GM23248 (cell line): ENCODE results near the gene ANKFN1. TPM values are rescaled to one million over a fixed set of nuclear protein-coding genes. Genes with fewer than 3 reads are reported as not detected.

Experiments used
- DNase-seq: peaks from one replicate; pipeline ENCODE4 v3.0.0-alpha.2; 2015
- H2AFZ ChIP-seq: fragments of 200-600 bp; sonication (generic); 2 replicates; pipeline ENCODE4 v1.6.1; 2016; ENCODE audit warnings: antibody characterized with exemption
- H3F3A ChIP-seq: fragments of 200-600 bp; sonication (generic); 2 replicates; pipeline ENCODE4 v1.6.1; 2016; ENCODE audit warnings: mild to moderate bottlenecking, antibody characterized with exemption, mixed run types; ENCODE audit not compliant: insufficient read depth
- H3K27ac ChIP-seq: fragments of 200-600 bp; sonication (generic); 2 replicates; pipeline ENCODE4 v1.5.1; 2016; ENCODE audit warnings: mild to moderate bottlenecking
- H3K27me3 ChIP-seq: fragments of 200-600 bp; sonication (generic); replicated peaks from 2 replicates; pipeline ENCODE4 v1.6.1; 2016; ENCODE audit warnings: mild to moderate bottlenecking; ENCODE audit not compliant: insufficient read depth
- H3K36me3 ChIP-seq: fragments of 200-600 bp; sonication (generic); 2 replicates; pipeline ENCODE4 v1.6.1; 2016; ENCODE audit warnings: low read depth, mild to moderate bottlenecking
- H3K4me1 ChIP-seq: fragments of 200-600 bp; sonication (generic); 2 replicates; pipeline ENCODE4 v1.6.1; 2016; ENCODE audit warnings: mild to moderate bottlenecking; ENCODE audit not compliant: insufficient read depth
- H3K4me2 ChIP-seq: fragments of 200-600 bp; sonication (generic); one replicate; pipeline ENCODE4 v1.6.1; 2016; ENCODE audit warnings: mild to moderate bottlenecking; ENCODE audit not compliant: unreplicated experiment
- H3K4me3 ChIP-seq: fragments of 200-600 bp; sonication (generic); 2 replicates; pipeline ENCODE4 v1.5.1; 2016; ENCODE audit warnings: mild to moderate bottlenecking
- H3K79me2 ChIP-seq: fragments of 200-600 bp; sonication (generic); 2 replicates; pipeline ENCODE4 v1.6.1; 2016; ENCODE audit warnings: mild to moderate bottlenecking; ENCODE audit not compliant: insufficient read depth
- H3K9ac ChIP-seq: fragments of 200-600 bp; sonication (generic); 2 replicates; pipeline ENCODE4 v1.6.1; 2016; ENCODE audit warnings: mild to moderate bottlenecking
- H3K9me2 ChIP-seq: fragments of 200-600 bp; sonication (generic); 2 replicates; pipeline ENCODE4 v1.6.1; 2016; ENCODE audit warnings: mixed run types, mild to moderate bottlenecking, moderate library complexity; ENCODE audit not compliant: insufficient read depth
- H3K9me3 ChIP-seq: fragments of 200-600 bp; sonication (generic); one replicate; pipeline ENCODE4 v1.6.1; 2017; ENCODE audit warnings: low read depth
- H4K20me1 ChIP-seq: fragments of 200-600 bp; sonication (generic); 2 replicates; pipeline ENCODE4 v1.6.0; 2016; ENCODE audit not compliant: insufficient read depth
- EZH2 ChIP-seq: fragments of 200-600 bp; sonication (generic); IDR thresholded peaks from 2 replicates; pipeline ENCODE4 v1.6.1; 2018; ENCODE audit warnings: antibody characterized with exemption, mild to moderate bottlenecking; ENCODE audit not compliant: insufficient read depth, poor library complexity, severe bottlenecking
- EZH2phosphoT487 ChIP-seq: fragments of 200-600 bp; sonication (generic); IDR thresholded peaks from 2 replicates; pipeline ENCODE4 v1.6.1; 2018; ENCODE audit warnings: antibody characterized with exemption, moderate library complexity, mild to moderate bottlenecking, low read depth; ENCODE audit not compliant: insufficient read depth
- whole genome bisulfite sequencing, 2 experiments: methylation state at CpG; one replicate each; pipeline ENCODE4 v1.1.6; 2015 to 2017; ENCODE audit warnings: low lambda C conversion rate in 2 of 2, low coverage in 1 of 2; ENCODE audit errors: missing lambda C conversion rate in 2 of 2; 5-methylcytosine and 5-hydroxymethylcytosine counted together
- in situ Hi-C: fragments of 300-500 bp; cut with MboI; formaldehyde crosslinking; loops from 2 replicates; pipeline ENCODE4 v1.15.0; 2020
- polyA plus RNA-seq: library from polyadenylated mRNA; unstranded; fragments of >200 nt; fragmentation: Nextera tagmentation; extraction: Ambion mirVana; gene quantifications from 2 replicates; pipeline ENCODE4 v1.2.1, GENCODE V29; 2016
- total RNA-seq: library from RNA; depleted of rRNA; stranded (reverse); fragments of >200 nt; shearing (Covaris generic); gene quantifications from 2 replicates; pipeline ENCODE4 v1.2.3, GENCODE V29; 2014

ANKFN1 gene
- total and polyA plus RNA-seq, 2 experiments from 2014 or later: 0.54 to 0.64 TPM

DNA sequence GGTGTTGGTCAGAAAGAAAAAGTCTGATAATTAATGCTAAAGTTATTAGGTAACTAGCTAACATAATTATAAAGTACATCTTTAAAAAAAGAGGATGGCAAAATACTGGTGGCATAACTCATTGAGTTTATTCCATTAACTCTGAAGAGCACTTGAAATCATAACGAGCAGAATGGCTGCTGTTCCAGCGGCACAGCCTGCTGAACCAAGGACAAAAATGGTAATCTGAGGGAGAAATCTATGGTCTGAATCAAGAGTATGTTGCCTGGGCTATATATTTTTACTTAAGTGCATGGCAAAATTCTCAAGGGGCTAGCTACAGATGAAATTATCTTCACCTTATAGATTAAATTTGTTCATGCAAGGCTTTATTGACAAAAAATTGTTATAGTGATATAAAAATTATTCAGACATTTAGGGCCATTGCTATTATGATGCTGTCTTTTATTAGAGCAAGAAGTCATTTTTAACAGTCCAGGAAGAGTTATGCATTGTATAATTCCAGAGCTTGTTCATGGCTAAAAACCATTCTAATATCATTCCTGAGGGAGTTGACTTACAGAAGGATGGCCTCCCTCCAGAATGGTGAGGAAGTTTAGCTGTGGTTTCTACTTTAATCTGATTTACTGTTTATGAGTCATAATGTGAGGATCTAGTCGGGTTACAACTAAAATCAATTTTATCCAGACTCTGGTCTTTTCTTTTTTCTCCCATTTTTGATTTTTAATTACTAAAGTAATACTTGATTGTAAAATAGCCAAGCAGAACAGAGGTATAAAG is 41.4 kb upstream of the ANKFN1 start:
- DNase-seq: peak; percentile 82
- Histone ChIP-seq H4K20me1 (no peaks in the 10 kb centered on the region), H3K9ac (no peak overlapping the region), H3K27ac (no peak overlapping the region), H2AFZ (no peak overlapping the region), H3F3A (peaks cover 7% of the 10 kb centered on the region; the same call in 1 of the 2 replicates), H3K9me2 (no peaks in the 10 kb centered on the region), H3K9me3 (no peaks in the 10 kb centered on the region), H3K36me3 (no peaks in the 10 kb centered on the region), H3K4me2 (no peak overlapping the region), H3K4me3 (no peak overlapping the region), H3K27me3 (peaks cover 27% of the 10 kb centered on the region), H3K4me1 (peaks cover 10% of the 10 kb centered on the region), H3K79me2 (no peaks in the 10 kb centered on the region)
- WGBS, 2 experiments: 52 to 53% methylated on average over 3 of the region's 3 CpGs
- TF ChIP-seq EZH2 (no peak), EZH2phosphoT487 (peak; percentile 89)
- in situ Hi-C loops: no loop called here

DNA sequence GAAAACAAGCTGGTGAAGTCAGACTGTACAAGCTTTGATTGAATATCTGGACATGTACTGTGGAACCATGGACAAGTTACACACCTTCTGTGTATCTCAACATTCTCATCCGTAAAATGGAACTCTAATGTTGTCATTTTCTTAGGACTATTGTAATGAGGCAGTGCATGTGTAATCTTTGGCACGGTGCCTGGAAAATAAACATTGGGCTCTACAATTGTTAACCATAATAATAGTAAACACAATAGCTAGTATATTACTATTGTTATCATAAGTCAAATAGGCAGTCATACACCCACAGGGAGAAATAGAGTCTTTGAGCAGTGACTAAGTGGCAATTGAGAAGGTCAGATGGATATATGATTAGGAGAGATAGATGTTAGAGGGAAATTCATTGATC is 39.8 kb upstream of the ANKFN1 start:
- in situ Hi-C loops: no loop called here
- no peaks in the 10 kb centered on the region for H3K9me2 ChIP-seq
- H4K20me1 ChIP-seq: no peaks in the 10 kb centered on the region
- H3F3A ChIP-seq: peaks cover 7% of the 10 kb centered on the region; the same call in 1 of the 2 replicates
- no peak for DNase-seq
- H3K27me3 ChIP-seq: peaks cover 18% of the 10 kb centered on the region; the same call in 1 of the 2 replicates
- H3K4me1 ChIP-seq: peaks cover 10% of the 10 kb centered on the region
- no peak overlapping the region for H3K9ac ChIP-seq
- no peak overlapping the region for H3K4me2 ChIP-seq
- no peak overlapping the region for H2AFZ ChIP-seq
- TF ChIP-seq EZH2 (no peak), EZH2phosphoT487 (no peak)
- no peaks in the 10 kb centered on the region for H3K36me3 ChIP-seq
- H3K79me2 ChIP-seq: no peaks in the 10 kb centered on the region
- H3K9me3 ChIP-seq: no peaks in the 10 kb centered on the region
- 29 to 41% methylated on average over 2 of the region's 2 CpGs for WGBS, 2 experiments
- H3K27ac ChIP-seq: no peak overlapping the region
- H3K4me3 ChIP-seq: no peak overlapping the region

GRCh38 chr17:56114469-56114868 is 38.8 kb upstream of the ANKFN1 start:
- Histone ChIP-seq H3K36me3 (no peaks in the 10 kb centered on the region), H2AFZ (no peak overlapping the region), H3K4me2 (no peak overlapping the region), H3K9ac (no peak overlapping the region), H3K4me1 (peaks cover 10% of the 10 kb centered on the region), H3K9me2 (no peaks in the 10 kb centered on the region), H3K27ac (no peak overlapping the region), H3K79me2 (no peaks in the 10 kb centered on the region), H3F3A (peaks cover 7% of the 10 kb centered on the region; the same call in 1 of the 2 replicates), H3K9me3 (no peaks in the 10 kb centered on the region), H4K20me1 (no peaks in the 10 kb centered on the region), H3K4me3 (no peak overlapping the region), H3K27me3 (peaks cover 8% of the 10 kb centered on the region; the same call in 1 of the 2 replicates)
- in situ Hi-C loops: no loop called here
- TF ChIP-seq EZH2phosphoT487: no peak
- no peak for TF ChIP-seq EZH2
- DNase-seq: no peak
- 33 to 44% methylated on average over 1 of the region's 1 CpG for whole genome bisulfite sequencing, 2 experiments

- Histone ChIP-seq H2AFZ (no peak overlapping the region), H3F3A (no peaks in the 10 kb centered on the region), H3K9ac (no peak overlapping the region), H3K9me2 (no peaks in the 10 kb centered on the region), H3K27me3 (no peaks in the 10 kb centered on the region), H3K4me2 (no peak overlapping the region), H3K4me3 (no peak overlapping the region), H3K4me1 (no peaks in the 10 kb centered on the region), H4K20me1 (no peaks in the 10 kb centered on the region), H3K36me3 (no peaks in the 10 kb centered on the region), H3K9me3 (no peaks in the 10 kb centered on the region), H3K79me2 (no peaks in the 10 kb centered on the region), H3K27ac (no peak overlapping the region)
- in situ Hi-C loops: no loop called here
- no peak for TF ChIP-seq EZH2phosphoT487
- TF ChIP-seq EZH2: no peak
- no peak for DNase-seq
- 52 to 58% methylated on average over 2 of the region's 2 CpGs for WGBS, 2 experiments
These were observed 34.1 kb upstream of the ANKFN1 start for GRCh38 chr17:56119191-56119590.
